ENCODE measurements around the gene GALNT9. TPM values are rescaled to one million over a fixed set of nuclear protein-coding genes. Genes with fewer than 3 reads are reported as not detected.

The GALNT9 gene
- total RNA-seq, 1 donor from 2014 or later: 2.1 TPM

DNA sequence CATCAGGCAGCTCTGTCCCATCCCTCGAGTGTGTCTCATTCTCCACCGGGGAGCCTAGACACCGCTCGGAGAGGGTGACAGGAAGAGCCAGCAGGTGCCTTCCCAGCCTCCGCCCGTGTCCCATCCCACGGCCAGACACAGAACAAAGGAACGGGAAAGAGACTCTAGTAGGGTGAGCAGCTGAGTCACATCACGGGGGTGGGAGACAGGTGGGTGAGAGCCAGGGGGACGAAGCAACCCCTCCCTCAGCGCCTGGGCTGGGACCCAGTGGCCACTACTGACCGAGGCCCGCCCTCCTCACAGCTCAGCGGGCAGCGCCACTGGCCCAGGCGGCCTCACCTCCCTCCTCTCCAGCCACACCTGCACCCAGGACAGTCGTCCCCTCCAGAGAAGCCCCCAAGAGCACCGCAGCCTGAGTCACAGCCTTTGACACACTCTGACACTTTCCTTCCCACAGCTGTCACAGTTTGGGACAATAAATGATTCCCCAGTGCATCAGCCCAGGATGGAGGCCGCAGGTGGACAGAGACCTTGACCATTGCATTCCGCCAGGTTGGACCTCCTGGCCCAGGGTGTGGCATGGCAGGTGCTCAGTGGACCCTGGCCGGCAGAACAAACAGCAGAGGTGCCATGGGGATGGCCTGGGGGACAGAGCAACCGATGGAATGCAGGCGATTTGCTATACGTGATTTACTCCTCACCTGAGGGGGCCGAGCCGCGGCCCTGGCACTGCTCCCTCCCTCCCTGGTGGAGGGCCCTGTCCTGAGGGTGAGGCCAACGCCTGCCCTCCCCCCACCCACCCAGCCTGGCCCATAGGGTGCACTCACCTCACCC is 45.4 kb upstream of the GALNT9 start:
- Histone ChIP-seq H3K79me2 (ENCODE audit: insufficient read depth, low read length) (no peaks in the 10 kb centered on the region), H2AFZ (ENCODE audit: low read depth, low read length) (no peak overlapping the region), H3K4me3 (ENCODE audit: insufficient read depth, low read depth, low read length) (no peak overlapping the region), H4K20me1 (ENCODE audit: insufficient read depth, low read length) (no peaks in the 10 kb centered on the region), H3K36me3 (ENCODE audit: insufficient read depth, low read length) (no peaks in the 10 kb centered on the region), H3K9me3 (ENCODE audit: insufficient read depth, low read depth, low read length) (peaks cover 2% of the 10 kb centered on the region), H3K27ac (ENCODE audit: low read depth, low read length) (no peak overlapping the region), H3K9ac (ENCODE audit: low read length) (no peak overlapping the region), H3K4me1 (ENCODE audit: insufficient read depth, low read length) (no peaks in the 10 kb centered on the region), H3K4me2 (ENCODE audit: low read length) (no peak overlapping the region), H3K27me3 (ENCODE audit: insufficient read depth, low read length) (peaks cover 24% of the 10 kb centered on the region)
- TF ChIP-seq EZH2 (IDR thresholded peaks at IDR 0.05; ENCODE audit: insufficient read depth, low read length): no peak
- TF ChIP-seq, protein P1, sequence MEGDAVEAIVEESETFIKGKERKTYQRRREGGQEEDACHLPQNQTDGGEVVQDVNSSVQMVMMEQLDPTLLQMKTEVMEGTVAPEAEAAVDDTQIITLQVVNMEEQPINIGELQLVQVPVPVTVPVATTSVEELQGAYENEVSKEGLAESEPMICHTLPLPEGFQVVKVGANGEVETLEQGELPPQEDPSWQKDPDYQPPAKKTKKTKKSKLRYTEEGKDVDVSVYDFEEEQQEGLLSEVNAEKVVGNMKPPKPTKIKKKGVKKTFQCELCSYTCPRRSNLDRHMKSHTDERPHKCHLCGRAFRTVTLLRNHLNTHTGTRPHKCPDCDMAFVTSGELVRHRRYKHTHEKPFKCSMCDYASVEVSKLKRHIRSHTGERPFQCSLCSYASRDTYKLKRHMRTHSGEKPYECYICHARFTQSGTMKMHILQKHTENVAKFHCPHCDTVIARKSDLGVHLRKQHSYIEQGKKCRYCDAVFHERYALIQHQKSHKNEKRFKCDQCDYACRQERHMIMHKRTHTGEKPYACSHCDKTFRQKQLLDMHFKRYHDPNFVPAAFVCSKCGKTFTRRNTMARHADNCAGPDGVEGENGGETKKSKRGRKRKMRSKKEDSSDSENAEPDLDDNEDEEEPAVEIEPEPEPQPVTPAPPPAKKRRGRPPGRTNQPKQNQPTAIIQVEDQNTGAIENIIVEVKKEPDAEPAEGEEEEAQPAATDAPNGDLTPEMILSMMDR (IDR thresholded peaks at IDR 0.05; ENCODE audit: insufficient read depth, low read depth, low read length): no peak
- H3K9me3 Mint-ChIP-seq (ENCODE audit: unreplicated experiment): peaks cover 19% of the 10 kb centered on the region
- H3K4me3 Mint-ChIP-seq (ENCODE audit: unreplicated experiment): no peak overlapping the region
- H3K27me3 Mint-ChIP-seq (ENCODE audit: low read depth, unreplicated experiment): peaks cover 58% of the 10 kb centered on the region
- DNase-seq (ENCODE audit: low read depth) (no peak), FAIRE-seq (no peak)
- no peaks in the 10 kb centered on the region for H3K36me3 Mint-ChIP-seq (ENCODE audit: low read depth, unreplicated experiment)
- H3K4me1 Mint-ChIP-seq (ENCODE audit: low read depth, unreplicated experiment): no peaks in the 10 kb centered on the region
- no peak overlapping the region for H3K27ac Mint-ChIP-seq (ENCODE audit: unreplicated experiment)

DNA sequence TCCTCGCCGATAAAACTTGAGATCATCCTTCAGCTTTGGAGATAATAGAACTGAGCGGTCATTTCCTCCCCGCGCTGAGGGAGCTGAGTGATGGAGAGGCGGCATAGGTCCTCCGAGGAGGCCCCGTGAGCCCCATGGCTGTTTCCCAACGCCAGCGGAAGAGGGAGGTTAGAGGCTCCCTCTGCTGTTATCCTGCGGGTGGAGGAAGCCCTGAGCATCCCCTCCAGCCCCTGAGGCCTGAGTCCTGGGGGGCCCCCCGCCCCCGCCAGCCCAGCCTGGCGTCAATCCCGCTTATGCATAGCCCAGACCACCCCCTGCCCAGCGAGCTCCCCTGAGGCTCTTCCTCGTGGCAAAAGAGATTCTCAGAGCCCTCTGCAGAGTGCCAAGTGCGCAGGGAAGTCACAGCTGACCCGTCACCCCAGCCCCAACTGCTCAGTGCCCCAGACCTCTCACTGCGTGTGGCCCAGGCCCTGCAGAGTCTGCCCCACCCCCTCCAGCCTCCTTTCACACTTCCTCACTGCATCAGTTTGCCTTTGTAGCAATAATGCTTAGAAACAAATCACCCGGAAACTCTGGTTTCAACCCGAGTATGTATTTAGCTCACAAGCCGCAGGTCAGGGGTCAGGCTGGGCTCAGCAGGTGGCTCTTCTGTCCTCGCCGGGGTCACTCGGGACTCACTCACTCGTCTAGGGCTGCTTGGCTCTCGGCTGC is 44.7 kb upstream of the GALNT9 start:
- no peak overlapping the region for H3K9ac ChIP-seq (ENCODE audit: low read length)
- H3K4me3 ChIP-seq (ENCODE audit: insufficient read depth, low read depth, low read length): no peak overlapping the region
- TF ChIP-seq, protein P1 (IDR thresholded peaks at IDR 0.05; ENCODE audit: insufficient read depth, low read depth, low read length): no peak
- TF ChIP-seq EZH2 (IDR thresholded peaks at IDR 0.05; ENCODE audit: insufficient read depth, low read length): no peak
- H3K27me3 ChIP-seq (ENCODE audit: insufficient read depth, low read length): peaks cover 21% of the 10 kb centered on the region
- FAIRE-seq: no peak
- no peaks in the 10 kb centered on the region for H3K4me1 ChIP-seq (ENCODE audit: insufficient read depth, low read length)
- no peak for DNase-seq (ENCODE audit: low read depth)
- no peak overlapping the region for H2AFZ ChIP-seq (ENCODE audit: low read depth, low read length)
- no peaks in the 10 kb centered on the region for H4K20me1 ChIP-seq (ENCODE audit: insufficient read depth, low read length)
- H3K27ac ChIP-seq (ENCODE audit: low read depth, low read length): no peak overlapping the region
- H3K79me2 ChIP-seq (ENCODE audit: insufficient read depth, low read length): no peaks in the 10 kb centered on the region
- Mint-ChIP-seq H3K27ac (ENCODE audit: unreplicated experiment) (no peak overlapping the region), H3K36me3 (ENCODE audit: low read depth, unreplicated experiment) (no peaks in the 10 kb centered on the region), H3K4me3 (ENCODE audit: unreplicated experiment) (no peak overlapping the region), H3K9me3 (ENCODE audit: unreplicated experiment) (peaks cover 19% of the 10 kb centered on the region), H3K4me1 (ENCODE audit: low read depth, unreplicated experiment) (no peaks in the 10 kb centered on the region), H3K27me3 (ENCODE audit: low read depth, unreplicated experiment) (peaks cover 62% of the 10 kb centered on the region)
- no peak overlapping the region for H3K4me2 ChIP-seq (ENCODE audit: low read length)
- no peaks in the 10 kb centered on the region for H3K36me3 ChIP-seq (ENCODE audit: insufficient read depth, low read length)
- H3K9me3 ChIP-seq (ENCODE audit: insufficient read depth, low read depth, low read length): peaks cover 2% of the 10 kb centered on the region

All from astrocyte (in vitro differentiated cells and primary cell).